CD8-positive, alpha-beta memory T cell (primary cell): ENCODE measurements around the gene TRIM39. TPM values are rescaled to one million over a fixed set of nuclear protein-coding genes. Genes with fewer than 3 reads are reported as not detected.

Experiments
- CTCF ChIA-PET: fragments of 350-600 bp; sonication (Branson Sonifier 250); formaldehyde crosslinking; loops from one replicate; lab custom pipeline; 2021; ENCODE audit warnings: antibody characterized with exemption; lab: Charles Lee
- POLR2A ChIA-PET: fragments of 350-600 bp; sonication (Branson Sonifier 250); formaldehyde crosslinking; loops from one replicate; lab custom pipeline; 2021; ENCODE audit warnings: antibody characterized with exemption; lab: Charles Lee
- DNase-seq, 5 donors: peaks; one replicate each; pipeline versions ENCODE4 v3.0.0 to v3.0.0-alpha.2; 2020 to 2022; ENCODE audit warnings: mixed read lengths in 1 of 5
- H3K27ac ChIP-seq: one replicate; pipeline ENCODE4 v1.7.0; 2013; ENCODE audit warnings: low read depth, mild to moderate bottlenecking, low read length, moderate library complexity
- H3K27me3 ChIP-seq: 2 replicates; pipeline ENCODE4 v1.7.0; 2013; ENCODE audit warnings: low read length, mild to moderate bottlenecking; ENCODE audit not compliant: insufficient read depth, poor library complexity, severe bottlenecking
- H3K36me3 ChIP-seq: 2 replicates; pipeline ENCODE4 v1.7.0; 2013; ENCODE audit warnings: mild to moderate bottlenecking, low read length, moderate library complexity; ENCODE audit not compliant: insufficient read depth
- H3K4me1 ChIP-seq: 2 replicates; pipeline ENCODE4 v1.7.0; 2013; ENCODE audit warnings: mild to moderate bottlenecking, low read length, moderate library complexity; ENCODE audit not compliant: insufficient read depth
- H3K4me3 ChIP-seq: 2 replicates; pipeline ENCODE4 v1.7.0; 2013; ENCODE audit warnings: mild to moderate bottlenecking, low read length
- H3K9me3 ChIP-seq: 2 replicates; pipeline ENCODE4 v1.7.0; 2013; ENCODE audit warnings: mild to moderate bottlenecking, low read length
- H3K27ac Mint-ChIP-seq, 8 donors: one replicate each; pipeline ENCODE4 v1.8.0; 2020 to 2021; ENCODE audit warnings: mixed read lengths in 8 of 8, mild to moderate bottlenecking in 6 of 8, inconsistent platforms in 3 of 8, moderate library complexity in 3 of 8
- H3K27me3 Mint-ChIP-seq, 2 donors: one replicate each; pipeline ENCODE4 v1.8.0; 2020 to 2021; ENCODE audit warnings: mixed read lengths in 2 of 2, mild to moderate bottlenecking in 1 of 2, moderate library complexity in 1 of 2
- H3K36me3 Mint-ChIP-seq, 3 donors: one replicate each; pipeline ENCODE4 v1.8.0; 2020 to 2021; ENCODE audit warnings: mixed read lengths in 3 of 3, inconsistent platforms in 1 of 3, mild to moderate bottlenecking in 1 of 3
- H3K4me1 Mint-ChIP-seq, 3 donors: one replicate each; pipeline ENCODE4 v1.8.0; 2020 to 2021; ENCODE audit warnings: mixed read lengths in 3 of 3, inconsistent platforms in 1 of 3, mild to moderate bottlenecking in 1 of 3
- H3K4me3 Mint-ChIP-seq, 7 donors: one replicate each; pipeline ENCODE4 v1.8.0; 2020 to 2021; ENCODE audit warnings: mixed read lengths in 7 of 7, mild to moderate bottlenecking in 6 of 7, moderate library complexity in 4 of 7, inconsistent platforms in 2 of 7
- H3K9me3 Mint-ChIP-seq, 5 donors: one replicate each; pipeline ENCODE4 v1.8.0; 2020 to 2022; ENCODE audit warnings: mixed read lengths in 5 of 5, mild to moderate bottlenecking in 3 of 5, moderate library complexity in 2 of 5, inconsistent platforms in 1 of 5
- polyA plus RNA-seq: library from polyadenylated mRNA; unstranded; fragments of 300-500 nt; fragmentation: Illumina TruSeq; gene quantifications from one replicate; pipeline ENCODE4 v1.2.3, GENCODE V29; 2021
- total RNA-seq, 2 experiments: library from RNA; stranded (reverse); gene quantifications; one replicate each; pipeline ENCODE4 v1.2.3, GENCODE V29; 2021

TRIM39 gene
- total and polyA plus RNA-seq, 3 experiments from 2014 or later = 12.0 to 21.9 (median 19.9) TPM

GRCh38 chr6:30311671-30312070 is 15.1 kb upstream of the TRIM39 start:
- Mint-ChIP-seq H3K9me3 (no peaks in the 10 kb centered on the region), H3K36me3 (peaks cover 24 to 82% (median 36%) of the 10 kb centered on the region in 3 donors), H3K4me3 (no peak overlapping the region), H3K4me1 (peaks cover 64 to 88% (median 82%) of the 10 kb centered on the region in 3 donors), H3K27me3 (no peaks in the 10 kb centered on the region), H3K27ac (peak overlapping the region in 2 of 8 donors; percentile 0)
- Histone ChIP-seq H3K4me1 (no peaks in the 10 kb centered on the region), H3K36me3 (peaks cover 26% of the 10 kb centered on the region), H3K4me3 (no peak overlapping the region), H3K27ac (no peak overlapping the region), H3K27me3 (no peaks in the 10 kb centered on the region), H3K9me3 (no peaks in the 10 kb centered on the region)
- ChIA-PET CTCF (no interaction called here), POLR2A (no interaction called here)
- DNase-seq = no peak

DNA sequence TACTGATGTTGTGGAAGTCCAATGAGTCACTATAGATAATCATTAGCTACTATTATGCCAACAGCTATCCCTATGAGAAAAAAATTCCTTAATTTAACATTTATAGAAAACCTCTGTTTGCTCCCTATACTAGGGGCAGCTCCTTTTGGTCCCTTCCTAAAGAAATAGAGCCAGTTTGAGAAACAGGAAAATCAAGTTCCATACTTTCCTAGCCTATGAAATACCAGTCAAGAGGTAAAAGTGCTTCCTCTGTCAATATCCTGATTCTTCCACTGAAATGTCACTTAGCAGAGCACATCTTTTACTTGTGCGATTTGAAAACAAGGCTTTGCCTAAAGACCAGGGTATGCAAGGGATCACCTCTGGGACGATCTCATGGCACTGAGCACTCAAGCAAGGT is 14.5 kb upstream of the TRIM39 start:
- no peak for DNase-seq
- Mint-ChIP-seq H3K27me3 (no peaks in the 10 kb centered on the region), H3K4me1 (peaks cover 62 to 86% (median 81%) of the 10 kb centered on the region in 3 donors), H3K27ac (no peak overlapping the region), H3K9me3 (no peaks in the 10 kb centered on the region), H3K36me3 (peaks cover 24 to 78% (median 33%) of the 10 kb centered on the region in 3 donors), H3K4me3 (no peak overlapping the region)
- H3K27me3 ChIP-seq = no peaks in the 10 kb centered on the region
- ChIA-PET POLR2A (no interaction called here), CTCF (no interaction called here)
- no peak overlapping the region for H3K4me3 ChIP-seq
- peaks cover 26% of the 10 kb centered on the region for H3K36me3 ChIP-seq
- H3K9me3 ChIP-seq = no peaks in the 10 kb centered on the region
- H3K27ac ChIP-seq = no peak overlapping the region
- peaks cover 2% of the 10 kb centered on the region for H3K4me1 ChIP-seq

GRCh38 chr6:30312676-30313321 is 13.9 kb upstream of the TRIM39 start:
- peaks cover 64 to 86% (median 81%) of the 10 kb centered on the region in 3 donors for H3K4me1 Mint-ChIP-seq

GRCh38 chr6:30315156-30315555 is 11.6 kb upstream of the TRIM39 start:
- DNase-seq = no peak
- Histone ChIP-seq H3K4me1 (peaks cover 27% of the 10 kb centered on the region), H3K27ac (no peak overlapping the region), H3K9me3 (no peaks in the 10 kb centered on the region), H3K4me3 (no peak overlapping the region), H3K36me3 (peaks cover 20% of the 10 kb centered on the region), H3K27me3 (no peaks in the 10 kb centered on the region)
- Mint-ChIP-seq H3K4me3 (no peak overlapping the region), H3K27me3 (no peaks in the 10 kb centered on the region), H3K9me3 (no peaks in the 10 kb centered on the region), H3K27ac (no peak overlapping the region), H3K4me1 (peaks cover 67 to 89% (median 81%) of the 10 kb centered on the region in 3 donors), H3K36me3 (peaks cover 9 to 74% (median 21%) of the 10 kb centered on the region in 3 donors)
- CTCF ChIA-PET = no interaction called here
- POLR2A ChIA-PET = no interaction called here

More at GRCh38 chr6:30312676-30313321, 13.9 kb upstream of the TRIM39 start:
- peaks cover 24 to 78% (median 32%) of the 10 kb centered on the region in 3 donors for H3K36me3 Mint-ChIP-seq
- POLR2A ChIA-PET = no interaction called here
- Histone ChIP-seq H3K4me3 (no peak overlapping the region), H3K9me3 (no peaks in the 10 kb centered on the region), H3K27me3 (no peaks in the 10 kb centered on the region), H3K36me3 (peaks cover 26% of the 10 kb centered on the region), H3K4me1 (peaks cover 8% of the 10 kb centered on the region), H3K27ac (no peak overlapping the region)
- peak overlapping the region in 1 of 7 donors; percentile 61 for H3K4me3 Mint-ChIP-seq
- no peaks in the 10 kb centered on the region for H3K9me3 Mint-ChIP-seq
- CTCF ChIA-PET = no interaction called here
- peak overlapping the region in 2 of 8 donors; percentile 26 to 40 for H3K27ac Mint-ChIP-seq
- DNase-seq = no peak
- H3K27me3 Mint-ChIP-seq = no peaks in the 10 kb centered on the region

DNA sequence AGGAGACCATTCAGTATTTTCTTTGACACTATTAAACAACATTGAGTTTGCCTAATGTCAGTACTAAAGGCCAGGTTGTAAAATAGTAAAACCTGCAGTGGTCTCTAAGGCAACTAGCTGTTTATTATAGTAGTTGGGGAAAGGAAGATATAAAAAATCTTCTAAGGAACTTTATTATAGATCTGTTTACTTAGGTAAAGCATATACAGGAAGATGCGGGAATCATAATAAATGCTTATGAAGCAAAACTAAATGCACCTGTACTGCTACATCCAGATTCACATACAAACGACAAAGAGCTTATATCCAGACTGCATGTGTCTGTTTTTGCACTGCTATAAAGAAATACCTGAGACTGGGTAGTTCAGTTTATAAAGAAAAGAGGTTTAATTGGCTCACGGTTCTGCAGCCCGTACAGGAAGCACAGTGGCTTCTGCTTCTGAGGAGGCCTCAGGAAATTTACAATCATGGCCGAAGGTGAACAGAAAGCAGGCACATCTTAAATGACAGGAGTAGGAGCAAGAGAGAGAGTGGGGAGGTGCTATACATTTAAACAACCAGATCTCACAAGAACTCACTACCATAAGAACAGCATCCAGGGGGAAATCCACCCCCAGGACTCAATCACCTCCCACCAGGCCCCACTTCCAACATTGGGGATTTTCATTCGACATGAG is 8.7 kb upstream of the TRIM39 start:
- H3K36me3 Mint-ChIP-seq = peaks cover 6 to 66% (median 15%) of the 10 kb centered on the region in 3 donors
- Histone ChIP-seq H3K4me1 (peaks cover 56% of the 10 kb centered on the region), H3K27ac (no peak overlapping the region), H3K27me3 (no peaks in the 10 kb centered on the region), H3K9me3 (no peaks in the 10 kb centered on the region), H3K4me3 (no peak overlapping the region), H3K36me3 (peaks cover 19% of the 10 kb centered on the region)
- POLR2A ChIA-PET = no interaction called here
- H3K27ac Mint-ChIP-seq = peak overlapping the region; percentile 35 to 95 (median 87)
- peak in 1 of 5 donors; percentile 21 for DNase-seq
- CTCF ChIA-PET = no interaction called here
- no peaks in the 10 kb centered on the region for H3K9me3 Mint-ChIP-seq
- no peaks in the 10 kb centered on the region for H3K27me3 Mint-ChIP-seq
- peaks cover 78 to 97% (median 94%) of the 10 kb centered on the region in 3 donors for H3K4me1 Mint-ChIP-seq
- H3K4me3 Mint-ChIP-seq = peak overlapping the region; percentile 4 to 82 (median 64)

GRCh38 chr6:30319146-30319835 is 7.4 kb upstream of the TRIM39 start:
- no peaks in the 10 kb centered on the region for H3K27me3 ChIP-seq
- H3K36me3 ChIP-seq = peaks cover 7% of the 10 kb centered on the region
- H3K9me3 ChIP-seq = no peaks in the 10 kb centered on the region
- H3K36me3 Mint-ChIP-seq = peaks cover 0 to 55% (median 6%) of the 10 kb centered on the region in 3 donors
- no peaks in the 10 kb centered on the region for H3K9me3 Mint-ChIP-seq
- H3K27ac ChIP-seq = no peak overlapping the region
- DNase-seq = no peak
- ChIA-PET CTCF (no interaction called here), POLR2A (no interaction called here)
- H3K4me3 Mint-ChIP-seq = peak overlapping the region in 5 of 7 donors; percentile 9 to 69 (median 50)
- no peak overlapping the region for H3K4me3 ChIP-seq
- peaks cover 80 to 97% (median 94%) of the 10 kb centered on the region in 3 donors for H3K4me1 Mint-ChIP-seq
- peaks cover 0 to 2% of the 10 kb centered on the region in 2 donors for H3K27me3 Mint-ChIP-seq
- peaks cover 67% of the 10 kb centered on the region for H3K4me1 ChIP-seq
- H3K27ac Mint-ChIP-seq = peak overlapping the region; percentile 25 to 91 (median 71)

DNA sequence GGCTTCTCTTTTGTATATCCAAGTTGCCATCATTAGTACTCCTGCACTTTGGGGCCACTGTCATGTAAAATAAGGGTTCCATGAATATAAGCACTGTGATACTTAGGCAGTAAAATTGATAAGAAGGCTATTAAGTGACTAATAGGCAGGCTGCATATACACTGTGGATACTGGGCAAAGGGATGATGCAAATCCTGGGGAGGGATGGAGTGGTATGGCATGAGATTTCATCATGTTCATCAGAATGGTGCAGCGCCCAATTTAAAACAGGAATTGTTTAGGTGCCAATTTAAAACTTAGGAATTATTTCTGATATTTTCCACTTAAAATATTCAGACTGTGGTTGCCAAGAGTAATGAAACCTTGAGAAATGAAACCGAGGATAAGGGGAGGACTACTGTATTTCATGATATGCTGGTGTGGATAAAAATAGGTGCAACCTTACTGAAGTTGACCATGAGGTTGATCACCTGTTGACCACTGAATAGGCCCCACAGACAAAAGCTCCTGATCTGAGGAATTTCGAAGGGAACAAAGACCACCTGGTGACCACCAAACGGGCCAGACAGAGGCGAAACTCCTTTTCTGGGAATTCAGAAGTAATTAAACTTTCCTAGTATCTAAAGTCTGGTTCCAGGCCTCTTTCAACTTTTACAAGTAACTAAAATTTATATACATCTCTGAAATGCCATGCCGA is 4.9 kb upstream of the TRIM39 start:
- Histone ChIP-seq H3K27ac (no peak overlapping the region), H3K27me3 (no peaks in the 10 kb centered on the region), H3K36me3 (no peaks in the 10 kb centered on the region), H3K4me3 (no peak overlapping the region), H3K4me1 (peaks cover 79% of the 10 kb centered on the region), H3K9me3 (no peaks in the 10 kb centered on the region)
- ChIA-PET CTCF (no interaction called here), POLR2A (no interaction called here)
- no peaks in the 10 kb centered on the region for H3K9me3 Mint-ChIP-seq
- peaks cover 0 to 11% of the 10 kb centered on the region in 2 donors for H3K27me3 Mint-ChIP-seq
- H3K4me1 Mint-ChIP-seq = peaks cover 80 to 90% (median 87%) of the 10 kb centered on the region in 3 donors
- peak overlapping the region; percentile 84 to 99 (median 92) for H3K27ac Mint-ChIP-seq
- no peak for DNase-seq
- H3K36me3 Mint-ChIP-seq = peaks cover 0 to 47% (median 3%) of the 10 kb centered on the region in 3 donors
- H3K4me3 Mint-ChIP-seq = peak overlapping the region; percentile 26 to 77 (median 70)
